Fibroblast of lung (primary cell): ENCODE data around the gene POU3F1. TPM values are rescaled to one million over a fixed set of nuclear protein-coding genes. Genes with fewer than 3 reads are reported as not detected.

Experiments used
- DNase-seq, 2 donors: peaks; one replicate each; pipeline versions ENCODE4 v3.0.0 to v3.0.0-alpha.2; 2010; ENCODE audit warnings: low read depth in 2 of 2
- H2AFZ ChIP-seq: 2 replicates; pipeline ENCODE4 v1.5.1; 2012; ENCODE audit warnings: low read length, control low read depth, inconsistent platforms
- H3K27ac ChIP-seq: 2 replicates; pipeline ENCODE4 v1.5.1; 2011; ENCODE audit warnings: low read length, control low read depth; ENCODE audit not compliant: insufficient read depth
- H3K27me3 ChIP-seq: 2 replicates; pipeline ENCODE4 v1.5.1; 2011; ENCODE audit warnings: mild to moderate bottlenecking, low read length; ENCODE audit not compliant: control insufficient read depth, insufficient read depth
- H3K36me3 ChIP-seq: 2 replicates; pipeline ENCODE4 v1.5.1; 2011; ENCODE audit warnings: low read length; ENCODE audit not compliant: control insufficient read depth, insufficient read depth
- H3K4me1 ChIP-seq: 2 replicates; pipeline ENCODE4 v1.5.1; 2011; ENCODE audit warnings: low read length; ENCODE audit not compliant: control insufficient read depth, insufficient read depth; ENCODE audit errors: extremely low read depth
- H3K4me2 ChIP-seq: 2 replicates; pipeline ENCODE4 v1.5.1; 2011; ENCODE audit warnings: low read length, control low read depth; ENCODE audit not compliant: insufficient read depth; ENCODE audit errors: extremely low read depth
- H3K4me3 ChIP-seq, 4 experiments: fragments of 200-600 bp in 1 of 4; sonication (generic) in 1 of 4; replicated peaks in 1 of 4; 2 replicates each; pipeline ENCODE4 v1.5.1; 2011 to 2016; ENCODE audit warnings: low read length in 4 of 4, low read depth in 3 of 4, mild to moderate bottlenecking in 3 of 4, control low read depth in 2 of 4, inconsistent platforms in 1 of 4, mixed read lengths in 1 of 4; ENCODE audit not compliant: insufficient read depth in 1 of 4; ENCODE audit errors: control extremely low read depth in 1 of 4
- H3K79me2 ChIP-seq: 2 replicates; pipeline ENCODE4 v1.5.1; 2012; ENCODE audit warnings: mild to moderate bottlenecking, low read length, inconsistent platforms; ENCODE audit not compliant: control insufficient read depth, insufficient read depth
- H3K9ac ChIP-seq: 2 replicates; pipeline ENCODE4 v1.5.1; 2011; ENCODE audit warnings: mild to moderate bottlenecking, low read length, control low read depth; ENCODE audit not compliant: insufficient read depth
- H3K9me3 ChIP-seq: 2 replicates; pipeline ENCODE4 v1.5.1; 2012; ENCODE audit warnings: low read depth, low read length; ENCODE audit not compliant: control insufficient read depth, insufficient read depth
- H4K20me1 ChIP-seq: 2 replicates; pipeline ENCODE4 v1.5.1; 2011; ENCODE audit warnings: low read length; ENCODE audit not compliant: control insufficient read depth, insufficient read depth; ENCODE audit errors: extremely low read depth
- CTCF ChIP-seq, 2 donors: IDR thresholded peaks in 1 of 2; conservative IDR thresholded peaks in 1 of 2; 1 replicate in 1 of 2; 2 replicates in 1 of 2; pipeline ENCODE4 v1.5.1; 2011 to 2012; ENCODE audit warnings: low read length in 2 of 2, control low read depth in 1 of 2, inconsistent platforms in 1 of 2, low read depth in 1 of 2, mild to moderate bottlenecking in 1 of 2
- EZH2 ChIP-seq: IDR thresholded peaks from 2 replicates; pipeline ENCODE4 v1.5.1; 2012; ENCODE audit warnings: low read length, control low read depth, mild to moderate bottlenecking; ENCODE audit errors: missing control alignments
- polyA plus RNA-seq, 2 donors: library from polyadenylated mRNA; depleted of rRNA in 1 of 2; stranded (reverse) in 1 of 2; unstranded in 1 of 2; fragments of >200 nt; gene quantifications; 2 replicates each; pipeline ENCODE4 v1.2.1, GENCODE V29; 2011 to 2012; ENCODE audit warnings: missing spikeins in 1 of 2
- total RNA-seq: library from RNA; depleted of rRNA; stranded (reverse); fragments of >200 nt; gene quantifications from 2 replicates; pipeline ENCODE4 v1.2.1, GENCODE V29; 2014

POU3F1 gene
- total and polyA plus RNA-seq, 2 donors (not counting 1 experiment from before 2014, with no cell fraction given) = under 0.01 TPM; not detected in 1

GRCh38 chr1:38041936-38042834, 4.4 kb downstream of the POU3F1 start:
- H4K20me1 ChIP-seq = no peaks in the 10 kb centered on the region
- no peaks in the 10 kb centered on the region for H3K9me3 ChIP-seq
- no peak for DNase-seq
- H3K4me2 ChIP-seq = no peak overlapping the region
- no peaks in the 10 kb centered on the region for H3K36me3 ChIP-seq
- H2AFZ ChIP-seq = no peak overlapping the region
- H3K27me3 ChIP-seq = peaks cover 39% of the 10 kb centered on the region
- H3K27ac ChIP-seq = no peak overlapping the region
- H3K4me3 ChIP-seq = no peak overlapping the region
- no peak for TF ChIP-seq EZH2
- TF ChIP-seq CTCF (conservative IDR thresholded peaks at IDR 0.05 in 1 of 2, IDR thresholded peaks at IDR 0.05 in 1 of 2; ENCODE audit: low read depth in 1 of 2, low read length in 2 of 2) = no peak
- no peaks in the 10 kb centered on the region for H3K79me2 ChIP-seq
- no peak overlapping the region for H3K9ac ChIP-seq
- H3K4me1 ChIP-seq = no peaks in the 10 kb centered on the region

GRCh38 chr1:38039331-38040088, 7.1 kb downstream of the POU3F1 start:
- Histone ChIP-seq H3K4me2 (no peak overlapping the region), H2AFZ (no peak overlapping the region)

More at GRCh38 chr1:38039331-38040088, 7.1 kb downstream of the POU3F1 start:
- DNase-seq = no peak
- TF ChIP-seq EZH2 (no peak), CTCF (conservative IDR thresholded peaks at IDR 0.05 in 1 of 2, IDR thresholded peaks at IDR 0.05 in 1 of 2; ENCODE audit: low read depth in 1 of 2, low read length in 2 of 2) (no peak)
- Histone ChIP-seq H3K36me3 (no peaks in the 10 kb centered on the region), H3K4me3 (no peak overlapping the region), H3K79me2 (no peaks in the 10 kb centered on the region), H3K27ac (no peak overlapping the region), H3K4me1 (no peaks in the 10 kb centered on the region), H3K9ac (no peak overlapping the region), H3K9me3 (no peaks in the 10 kb centered on the region), H4K20me1 (no peaks in the 10 kb centered on the region), H3K27me3 (peaks cover 26% of the 10 kb centered on the region)
